Activated B cell treated with CpG ODN at 0.5 μM for 24 hours (primary cell): ENCODE measurements around the gene ZBED1. TPM values are rescaled to one million over a fixed set of nuclear protein-coding genes. Genes with fewer than 3 reads are reported as not detected.
"Not testable (repeated sequence)": the region's sequence is repeated elsewhere in the genome, so short reads cannot be mapped to it uniquely, and the experiment has no call there.

Source experiments
- ATAC-seq: fragments of 200-7000 bp; cut with Tn5 transposase; one replicate; pipeline ENCODE4 v1.10.0; 2021; ENCODE audit warnings: low read depth, mild to moderate bottlenecking, moderate library complexity
- CTCF ChIA-PET: fragments of 350-600 bp; sonication (Branson Sonifier 250); formaldehyde crosslinking; loops from one replicate; lab custom pipeline; 2021; ENCODE audit warnings: antibody characterized with exemption; lab: Charles Lee
- POLR2A ChIA-PET: fragments of 350-600 bp; sonication (Branson Sonifier 250); formaldehyde crosslinking; loops from one replicate; lab custom pipeline; 2021; ENCODE audit warnings: antibody characterized with exemption; lab: Charles Lee
- DNase-seq: peaks from one replicate; pipeline ENCODE4 v3.0.0; 2022
- H3K27ac Mint-ChIP-seq: one replicate; pipeline ENCODE4 v1.8.0; 2020; ENCODE audit warnings: mixed read lengths
- H3K27me3 Mint-ChIP-seq: one replicate; pipeline ENCODE4 v1.8.0; 2021; ENCODE audit warnings: mixed read lengths
- H3K36me3 Mint-ChIP-seq: one replicate; pipeline ENCODE4 v1.8.0; 2021; ENCODE audit warnings: low read depth, mixed read lengths
- H3K4me1 Mint-ChIP-seq: one replicate; pipeline ENCODE4 v1.8.0; 2021; ENCODE audit warnings: mixed read lengths
- H3K4me3 Mint-ChIP-seq: one replicate; pipeline ENCODE4 v1.8.0; 2020; ENCODE audit warnings: mild to moderate bottlenecking, mixed read lengths
- H3K9me3 Mint-ChIP-seq: one replicate; pipeline ENCODE4 v1.8.0; 2020; ENCODE audit warnings: mixed read lengths
- CTCF ChIP-seq: fragments of 200-600 bp; IDR thresholded peaks from one replicate; pipeline ENCODE4 v1.8.0; 2022; ENCODE audit warnings: antibody characterized with exemption, mild to moderate bottlenecking
- intact Hi-C: fragments of 100-400 bp; cut with micrococcal nuclease; formaldehyde crosslinking; loops from one replicate; pipeline ENCODE4 v1.15.1; 2024
- total RNA-seq: library from RNA; stranded (reverse); gene quantifications from 2 replicates; pipeline ENCODE4 v1.2.3, GENCODE V29; 2022

ZBED1 gene
- total RNA-seq, 1 donor from 2014 or later: 50.1 TPM

GRCh38 chrX:2511326-2511725 is 10.6 kb upstream of the ZBED1 start:
- no peaks in the 10 kb centered on the region for H3K9me3 Mint-ChIP-seq
- no peak for TF ChIP-seq CTCF
- H3K27ac Mint-ChIP-seq: no peak overlapping the region
- DNase-seq (no peak), ATAC-seq (no peak)
- no peak overlapping the region for H3K4me3 Mint-ChIP-seq
- H3K27me3 Mint-ChIP-seq: no peaks in the 10 kb centered on the region
- peaks cover 37% of the 10 kb centered on the region for H3K4me1 Mint-ChIP-seq
- POLR2A ChIA-PET: no interaction called here
- intact Hi-C loops: loop anchor here (10.0 kb wide), 1 partner anchor 857 kb away; no protein-coding TSS in a partner anchor
- no peaks in the 10 kb centered on the region for H3K36me3 Mint-ChIP-seq
- CTCF ChIA-PET: no interaction called here

- Mint-ChIP-seq H3K27me3 (no peaks in the 10 kb centered on the region), H3K9me3 (no peaks in the 10 kb centered on the region), H3K36me3 (no peaks in the 10 kb centered on the region), H3K4me1 (peaks cover 18% of the 10 kb centered on the region), H3K27ac (no peak overlapping the region), H3K4me3 (no peak overlapping the region)
- CTCF ChIA-PET: no interaction called here
- ATAC-seq (no peak), DNase-seq (no peak)
- POLR2A ChIA-PET: no interaction called here
- intact Hi-C loops: no loop called here
- no peak for TF ChIP-seq CTCF
Measured at GRCh38 chrX:2508648-2509335, 8.0 kb upstream of the ZBED1 start.

- intact Hi-C loops: no loop called here
- Mint-ChIP-seq H3K27ac (no peak overlapping the region), H3K27me3 (no peaks in the 10 kb centered on the region)
Measured at GRCh38 chrX:2507904-2508627, 7.3 kb upstream of the ZBED1 start.

GRCh38 chrX:2507196-2507595 is 6.4 kb upstream of the ZBED1 start:
- intact Hi-C loops: no loop called here
- DNase-seq (no peak), ATAC-seq (no peak)
- H3K27ac Mint-ChIP-seq: no peak overlapping the region
- POLR2A ChIA-PET: no interaction called here
- H3K4me3 Mint-ChIP-seq: no peak overlapping the region
- TF ChIP-seq CTCF: no peak
- H3K27me3 Mint-ChIP-seq: no peaks in the 10 kb centered on the region
- CTCF ChIA-PET: no interaction called here
- H3K4me1 Mint-ChIP-seq: peaks cover 11% of the 10 kb centered on the region
- H3K9me3 Mint-ChIP-seq: no peaks in the 10 kb centered on the region
- H3K36me3 Mint-ChIP-seq: no peaks in the 10 kb centered on the region

More at GRCh38 chrX:2507904-2508627, 7.3 kb upstream of the ZBED1 start:
- no peak for TF ChIP-seq CTCF
- no peaks in the 10 kb centered on the region for H3K9me3 Mint-ChIP-seq
- ChIA-PET POLR2A (no interaction called here), CTCF (no interaction called here)
- no peak for DNase-seq
- no peak overlapping the region for H3K4me3 Mint-ChIP-seq
- H3K36me3 Mint-ChIP-seq: no peaks in the 10 kb centered on the region
- H3K4me1 Mint-ChIP-seq: peaks cover 11% of the 10 kb centered on the region
- ATAC-seq: no peak

GRCh38 chrX:2505341-2505740 is 4.6 kb upstream of the ZBED1 start:
- CTCF ChIA-PET, ATAC-seq, H3K4me3 Mint-ChIP-seq, POLR2A ChIA-PET, DNase-seq, intact Hi-C loops, H3K9me3 Mint-ChIP-seq, H3K36me3 Mint-ChIP-seq, H3K27ac Mint-ChIP-seq, H3K27me3 Mint-ChIP-seq, H3K4me1 Mint-ChIP-seq: not testable (repeated sequence)
